IPS DF 4.7 (cell line): Measurements from ENCODE around the gene COL5A2.

ENCODE experiments used
- DNase-seq: peaks from one replicate; pipeline ENCODE4 v3.0.0-alpha.2; 2013; ENCODE audit warnings: low spot score; ENCODE audit errors: extremely low read depth

Gene COL5A2

GRCh38 chr2:189178726-189179569 is 613 bp downstream of the COL5A2 start:
- no peak for DNase-seq

GRCh38 chr2:189178054-189178453 is 1.5 kb downstream of the COL5A2 start:
- DNase-seq: no peak

GRCh38 chr2:189177251-189177840 is 2.2 kb downstream of the COL5A2 start:
- DNase-seq: no peak

GRCh38 chr2:189176516-189176915 is 3.0 kb downstream of the COL5A2 start:
- no peak for DNase-seq

- DNase-seq: no peak
These were observed 3.6 kb downstream of the COL5A2 start for GRCh38 chr2:189175869-189176433.

- no peak for DNase-seq
These were observed 7.5 kb downstream of the COL5A2 start for GRCh38 chr2:189171956-189172609.

- no peak for DNase-seq
These were observed 10.6 kb downstream of the COL5A2 start for GRCh38 chr2:189168856-189169499.

- no peak for DNase-seq
These were observed 13.7 kb downstream of the COL5A2 start for GRCh38 chr2:189165656-189166380.

- DNase-seq: no peak
These were observed 14.8 kb downstream of the COL5A2 start for GRCh38 chr2:189164746-189165145.

- no peak for DNase-seq
These were observed 15.7 kb downstream of the COL5A2 start for GRCh38 chr2:189163889-189164288.

GRCh38 chr2:189162566-189162965 is 17.0 kb downstream of the COL5A2 start:
- DNase-seq: no peak

GRCh38 chr2:189161894-189162293 is 17.7 kb downstream of the COL5A2 start:
- no peak for DNase-seq

GRCh38 chr2:189159717-189160116 is 19.8 kb downstream of the COL5A2 start:
- DNase-seq: no peak

- no peak for DNase-seq
These were observed 20.3 kb downstream of the COL5A2 start for GRCh38 chr2:189159273-189159672.

GRCh38 chr2:189157939-189158338 is 21.6 kb downstream of the COL5A2 start:
- no peak for DNase-seq

GRCh38 chr2:189157456-189157855 is 22.1 kb downstream of the COL5A2 start:
- DNase-seq: no peak

- no peak for DNase-seq
These were observed 23.8 kb downstream of the COL5A2 start for GRCh38 chr2:189155795-189156194.

- DNase-seq: no peak
These were observed 25.9 kb downstream of the COL5A2 start for GRCh38 chr2:189153619-189154018.

GRCh38 chr2:189152483-189152882 is 27.1 kb downstream of the COL5A2 start:
- DNase-seq: no peak

- no peak for DNase-seq
These were observed 27.7 kb downstream of the COL5A2 start for GRCh38 chr2:189151906-189152305.

GRCh38 chr2:189150033-189150432 is 29.5 kb downstream of the COL5A2 start:
- no peak for DNase-seq
